ENCODE measurements around the gene NFATC2.
"Not testable (repeated sequence)": the region's sequence is repeated elsewhere in the genome, so short reads cannot be mapped to it uniquely, and the experiment has no call there.

The NFATC2 gene

DNA sequence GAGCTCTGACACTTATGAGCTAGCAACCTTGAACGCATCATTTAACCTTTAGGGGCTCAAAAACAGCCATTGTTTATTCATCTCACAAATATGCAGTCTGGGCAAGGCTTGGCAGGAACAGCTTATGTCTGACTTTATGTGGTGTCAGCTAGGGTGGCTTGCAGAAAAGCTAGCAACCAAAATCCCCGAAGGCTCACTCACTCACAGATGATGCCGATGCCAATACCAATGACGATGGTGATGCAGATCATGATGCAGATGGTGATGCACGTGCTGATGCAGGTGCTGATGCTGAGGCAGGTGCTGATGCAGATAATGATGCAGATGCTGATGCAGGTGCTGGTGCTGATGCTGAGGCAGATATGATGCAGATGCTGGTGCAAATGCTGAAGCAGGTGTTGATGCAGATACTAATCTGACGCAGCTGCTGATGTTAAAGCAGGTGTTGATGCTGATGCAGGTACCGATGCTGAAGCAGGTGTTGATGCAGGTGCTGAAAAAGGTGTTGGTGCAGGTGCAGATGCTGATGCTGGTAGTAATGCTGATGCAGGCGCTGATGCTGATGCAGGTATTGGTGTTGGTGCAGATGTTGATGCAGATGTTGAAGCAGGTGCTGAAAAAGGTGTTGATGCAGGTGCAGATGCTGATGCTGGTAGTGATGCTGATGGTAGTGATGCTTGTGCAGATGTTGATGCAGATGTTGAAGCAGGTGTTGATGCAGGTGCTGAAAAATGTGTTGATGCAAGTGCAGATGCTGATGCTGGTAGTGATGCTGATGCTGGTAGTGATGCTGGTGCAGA, 195.6 kb downstream of the NFATC2 start:
- DNase-seq, result no peak

DNA sequence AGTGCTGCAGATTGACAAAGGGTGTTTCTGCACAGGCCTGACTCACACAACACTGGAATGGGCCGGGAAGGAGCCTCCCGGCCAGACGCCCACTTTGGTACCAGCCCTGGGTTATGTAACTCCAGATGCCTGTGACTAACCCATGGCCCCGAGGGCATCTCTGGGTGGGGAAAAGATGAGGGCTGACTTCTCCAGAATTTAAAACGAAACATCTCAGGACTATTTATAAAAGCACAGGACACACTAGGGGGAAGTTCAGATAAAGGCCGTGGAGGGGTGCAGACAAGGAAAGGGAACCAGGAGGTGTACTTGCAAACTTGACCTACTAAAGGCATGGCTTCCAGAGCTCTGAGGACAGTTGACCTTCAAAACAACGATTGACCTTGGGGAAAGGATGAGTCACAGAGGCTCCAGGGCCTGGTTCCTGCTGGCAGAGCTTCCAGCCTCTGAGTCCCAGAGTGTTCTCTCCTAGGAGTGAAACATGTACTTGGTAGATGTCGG, 196.9 kb downstream of the NFATC2 start:
- no peak for DNase-seq

DNA sequence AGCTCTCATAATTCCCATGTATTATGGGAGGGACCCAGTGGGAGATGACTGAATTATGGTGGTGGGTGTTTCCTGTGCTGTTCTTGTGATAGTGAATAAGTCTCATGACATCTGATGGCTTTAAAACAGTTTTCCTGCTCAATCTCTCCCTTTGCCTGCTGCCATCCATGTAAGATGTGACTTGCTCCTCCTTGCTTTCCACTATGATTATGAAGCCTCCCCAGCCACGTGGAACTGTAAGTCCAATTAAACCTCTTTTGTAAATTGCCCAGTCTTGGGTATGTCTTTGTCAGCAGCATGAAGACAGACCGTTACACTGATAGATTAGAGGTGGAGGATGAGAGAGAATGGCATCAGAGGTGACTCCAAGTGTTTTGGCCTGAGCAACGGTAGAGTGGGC, 198.7 kb downstream of the NFATC2 start:
- not testable (repeated sequence) for DNase-seq

DNA sequence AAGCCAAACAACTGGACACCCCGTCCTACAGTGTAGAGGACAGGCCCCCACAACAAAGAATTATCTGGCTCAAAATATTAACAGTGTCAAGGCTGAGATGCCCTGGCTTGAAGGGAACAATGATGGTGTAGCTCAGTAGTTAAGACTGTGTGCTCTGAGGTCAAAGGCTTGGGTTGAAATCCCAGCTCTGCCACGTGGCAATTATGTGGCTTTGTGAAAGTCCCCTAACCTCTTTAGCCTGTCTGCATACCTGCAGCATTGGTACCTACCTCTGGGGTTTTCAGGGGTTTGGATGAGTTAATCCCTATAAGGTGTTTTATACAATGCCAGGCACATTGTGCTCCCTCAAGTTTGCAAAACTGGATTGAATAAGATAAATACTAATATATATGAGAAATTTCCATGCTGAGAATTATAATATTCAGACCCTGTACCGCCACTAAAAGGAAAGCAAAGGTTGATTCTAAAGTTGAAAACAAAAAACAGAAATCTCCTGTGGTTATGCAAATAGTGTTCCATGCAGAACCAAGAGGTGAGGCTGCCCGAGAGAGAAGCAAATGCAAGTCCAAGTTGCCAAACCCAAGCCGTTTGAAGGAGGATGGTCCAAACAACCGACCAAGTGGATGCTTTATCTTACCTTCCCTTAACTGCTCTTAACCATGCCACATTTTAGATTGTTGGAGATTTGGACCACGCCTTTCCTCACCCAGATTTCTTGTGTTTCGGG, 199.8 kb downstream of the NFATC2 start:
- DNase-seq, result no peak

DNA sequence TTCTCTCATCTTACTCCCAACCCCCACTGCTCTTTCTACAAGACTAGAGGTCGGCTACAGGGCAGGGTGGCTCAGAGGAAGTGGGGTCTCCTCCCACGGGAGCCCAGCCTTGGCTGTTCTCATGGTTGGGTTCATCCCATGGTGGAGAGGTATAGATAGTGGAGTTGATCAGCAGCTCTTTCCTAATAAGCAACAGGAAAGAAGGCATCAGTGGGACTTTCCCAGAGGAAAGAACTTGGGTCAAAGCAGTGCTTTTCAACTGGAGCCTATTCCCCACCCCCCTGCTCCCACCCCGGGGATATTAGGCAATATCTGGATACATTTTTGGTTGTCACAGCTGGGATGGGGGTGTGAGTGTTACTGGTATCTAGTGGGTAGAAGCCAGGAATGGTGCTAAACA, 200.9 kb downstream of the NFATC2 start:
- no peak for DNase-seq

DNA sequence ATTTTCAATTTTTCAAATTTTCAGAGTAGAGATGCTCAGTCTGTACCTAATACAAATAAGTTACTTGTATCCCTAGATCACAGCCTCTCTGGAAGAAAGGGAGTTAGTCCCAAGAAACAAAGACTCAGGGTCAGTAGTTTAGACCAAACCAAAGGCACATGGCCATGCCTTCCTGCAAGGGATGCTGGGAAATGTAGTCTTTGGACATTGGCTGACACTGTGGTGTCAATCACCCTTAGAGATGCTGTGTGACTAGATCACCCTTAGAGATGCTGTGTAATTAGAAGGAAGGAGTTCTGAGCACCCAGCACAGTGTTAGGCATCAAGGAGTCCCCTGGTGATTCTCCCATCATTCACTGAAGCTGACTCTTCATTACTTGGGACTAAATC, 202.1 kb downstream of the NFATC2 start:
- DNase-seq, result no peak

DNA sequence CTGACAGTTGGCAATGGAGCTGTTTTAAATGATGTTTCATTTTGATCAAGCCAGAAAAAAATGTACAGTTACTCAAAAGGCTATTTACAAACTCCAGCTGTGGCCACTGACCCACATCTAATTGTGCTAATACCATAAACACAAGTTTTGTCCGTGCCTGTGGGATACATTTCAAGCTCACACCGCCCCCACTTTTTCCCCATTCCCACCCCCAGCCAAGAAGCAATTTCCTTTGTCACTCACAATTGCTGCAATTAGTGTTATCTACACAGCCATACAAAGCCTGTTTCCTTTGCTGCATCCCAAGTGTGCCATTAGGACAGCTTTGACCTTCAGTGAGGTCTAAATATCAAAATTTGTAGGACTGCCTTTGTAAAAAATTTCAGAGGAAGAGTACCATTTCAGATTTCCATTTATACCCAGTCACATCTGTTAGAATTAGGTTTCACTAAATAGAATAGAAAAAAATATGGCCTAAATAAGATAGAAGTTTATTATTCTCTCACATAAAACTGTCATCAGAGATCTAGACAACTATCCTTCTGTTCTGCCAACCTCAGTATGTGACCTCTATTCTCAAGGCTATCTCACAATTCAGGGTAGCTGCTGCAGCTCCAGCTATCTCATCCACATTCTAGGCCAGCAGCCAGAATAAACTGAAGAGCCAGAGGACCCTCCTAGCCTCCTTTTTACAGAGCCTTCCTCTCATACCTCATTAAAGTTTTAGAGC, 202.6 kb downstream of the NFATC2 start:
- no peak for DNase-seq

DNA sequence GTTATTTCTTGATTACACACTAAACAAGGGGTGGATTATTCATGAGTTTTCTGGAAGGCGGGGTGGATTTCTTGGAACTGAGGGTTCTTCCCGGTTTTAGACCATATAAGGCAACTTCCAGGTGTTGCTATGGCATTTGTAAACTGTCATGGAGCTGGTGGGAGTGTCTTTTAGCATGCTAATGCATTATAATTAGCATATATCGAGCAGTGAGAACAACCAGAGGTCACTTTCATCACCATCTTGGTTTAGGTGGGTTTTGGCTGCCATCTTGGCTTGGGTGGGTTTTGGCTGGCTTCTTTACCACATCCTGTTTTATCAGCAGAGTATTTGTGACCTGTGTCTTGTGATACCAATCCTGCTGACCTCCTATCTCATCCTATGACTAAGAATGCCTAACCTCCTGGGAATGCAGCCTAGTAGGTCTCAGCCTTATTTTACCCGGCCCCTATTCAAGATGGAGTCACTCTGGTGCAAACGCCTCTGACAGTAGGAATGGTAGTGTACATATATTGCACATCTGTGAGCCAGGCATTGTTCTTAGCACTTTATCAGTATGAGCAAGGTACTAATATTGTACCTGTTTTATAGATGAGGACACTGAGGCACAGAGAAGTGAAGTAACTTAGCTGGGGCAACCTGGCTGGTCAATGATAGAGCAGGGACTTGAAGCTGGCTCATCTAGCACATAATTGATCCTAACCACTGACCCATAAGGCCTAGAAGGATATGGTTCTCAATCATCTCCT, 203.7 kb downstream of the NFATC2 start:
- DNase-seq, result no peak

DNA sequence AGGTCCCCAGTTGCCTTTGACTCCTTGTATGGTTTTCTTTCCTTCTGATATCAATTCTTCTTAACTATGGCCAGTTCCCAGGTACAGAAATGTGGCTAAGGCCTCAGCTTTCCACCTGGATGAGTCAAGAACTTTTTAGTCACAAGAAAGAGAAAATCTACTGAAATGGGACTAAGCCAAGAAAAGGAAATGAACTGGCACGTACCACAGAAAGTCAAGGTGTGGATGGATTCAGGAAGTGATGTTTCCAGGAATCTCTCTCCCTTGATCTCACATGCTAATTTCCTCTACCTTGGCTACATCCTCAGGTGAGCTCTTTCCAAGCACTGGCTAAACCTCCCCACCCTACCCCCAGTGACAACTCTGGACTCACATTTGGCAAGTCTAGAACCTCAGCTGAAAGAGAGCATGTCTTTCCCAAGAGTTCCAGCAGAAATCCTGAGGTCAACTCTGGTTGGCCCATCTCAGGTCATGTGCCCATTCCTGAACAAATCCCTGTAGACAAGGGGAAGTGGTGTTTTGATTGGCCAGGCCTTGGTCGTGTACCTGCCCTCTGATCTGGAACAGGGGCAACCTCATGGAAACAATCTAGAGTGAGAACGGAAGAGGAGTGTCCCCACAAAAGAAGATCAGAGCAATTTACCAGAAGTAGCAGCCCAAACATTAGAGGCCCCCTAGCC, 205.3 kb downstream of the NFATC2 start:
- no peak for DNase-seq
